OCI-LY1 (cell line): ENCODE measurements around the gene MED29.

Source experiments
- H2AFZ ChIP-seq: fragments of 200-600 bp; sonication (generic), shearing (Covaris generic); 2 replicates; pipeline ENCODE4 v1.6.0; 2014; ENCODE audit warnings: antibody characterized with exemption, mild to moderate bottlenecking, low read length
- H3F3A ChIP-seq: fragments of 200-600 bp; sonication (generic), shearing (Covaris generic); 2 replicates; pipeline ENCODE4 v1.6.0; 2014; ENCODE audit warnings: mild to moderate bottlenecking, antibody characterized with exemption, low read length, moderate library complexity; ENCODE audit not compliant: insufficient read depth
- H3K27ac ChIP-seq: fragments of 200-600 bp; sonication (generic); 2 replicates; pipeline ENCODE4 v1.5.1; 2014; ENCODE audit warnings: low read length, mixed run types, mild to moderate bottlenecking, low read depth; ENCODE audit not compliant: poor library complexity, severe bottlenecking
- H3K27me3 ChIP-seq: fragments of 200-600 bp; sonication (generic); 2 replicates; pipeline ENCODE4 v1.6.0; 2014; ENCODE audit warnings: antibody characterized with exemption, mild to moderate bottlenecking, low read length, moderate library complexity; ENCODE audit not compliant: insufficient read depth
- H3K36me3 ChIP-seq: fragments of 200-600 bp; sonication (generic); 2 replicates; pipeline ENCODE4 v1.6.1; 2014; ENCODE audit warnings: mild to moderate bottlenecking, antibody characterized with exemption, low read length, moderate library complexity, mixed read lengths; ENCODE audit not compliant: insufficient read depth
- H3K4me1 ChIP-seq: fragments of 200-600 bp; sonication (generic); 2 replicates; pipeline ENCODE4 v1.5.1; 2014; ENCODE audit warnings: mild to moderate bottlenecking, low read length, moderate library complexity; ENCODE audit not compliant: insufficient read depth, severe bottlenecking
- H3K4me2 ChIP-seq: fragments of 200-600 bp; sonication (generic), shearing (Covaris generic); 2 replicates; pipeline ENCODE4 v1.6.1; 2014; ENCODE audit warnings: low read length
- H3K4me3 ChIP-seq: fragments of 200-600 bp; sonication (generic); 2 replicates; pipeline ENCODE4 v1.5.1; 2014; ENCODE audit warnings: low read length, low read depth, mild to moderate bottlenecking, mixed read lengths; ENCODE audit not compliant: poor library complexity, severe bottlenecking
- H3K79me2 ChIP-seq: fragments of 200-600 bp; shearing (Covaris generic); 2 replicates; pipeline ENCODE4 v1.6.1; 2016; ENCODE audit warnings: mixed run types, low read length, mixed read lengths; ENCODE audit not compliant: insufficient read depth
- H3K9ac ChIP-seq: fragments of 200-600 bp; sonication (generic), shearing (Covaris generic); 2 replicates; pipeline ENCODE4 v1.6.1; 2014; ENCODE audit warnings: mild to moderate bottlenecking, low read length, mixed read lengths
- H3K9me2 ChIP-seq: fragments of 200-600 bp; sonication (generic), shearing (Covaris generic); 2 replicates; pipeline ENCODE4 v1.6.1; 2014; ENCODE audit warnings: low read depth, mild to moderate bottlenecking, low read length, mixed read lengths
- H3K9me3 ChIP-seq: fragments of 200-600 bp; shearing (Covaris generic); 2 replicates; pipeline ENCODE4 v1.6.1; 2014; ENCODE audit warnings: low read length, mixed read lengths
- H4K20me1 ChIP-seq: fragments of 200-600 bp; sonication (generic), shearing (Covaris generic); 2 replicates; pipeline ENCODE4 v1.6.0; 2016; ENCODE audit warnings: mild to moderate bottlenecking, low read length; ENCODE audit not compliant: insufficient read depth
- CTCF ChIP-seq: fragments of 200-600 bp; sonication (generic), shearing (Covaris generic); IDR thresholded peaks from 2 replicates; pipeline ENCODE4 v1.5.1; 2017; ENCODE audit warnings: mild to moderate bottlenecking, antibody characterized with exemption, low read length, moderate library complexity, mixed read lengths
- EZH2 ChIP-seq: fragments of 200-600 bp; sonication (generic), shearing (Covaris generic); IDR thresholded peaks from 2 replicates; pipeline ENCODE4 v1.8.0; 2017; ENCODE audit warnings: borderline replicate concordance, mixed run types, mild to moderate bottlenecking, antibody characterized with exemption, low read length, moderate library complexity, mixed read lengths

The MED29 gene

GRCh38 chr19:39444598-39445195 is 53.5 kb downstream of the MED29 start:
- Histone ChIP-seq H4K20me1 (no peaks in the 10 kb centered on the region), H3K9me2 (no peaks in the 10 kb centered on the region), H3K36me3 (peaks cover 22% of the 10 kb centered on the region; the same call in 1 of the 2 replicates), H3K4me2 (peak overlapping the region; percentile 73), H3K79me2 (peaks cover 41% of the 10 kb centered on the region), H3K9ac (peak overlapping the region; percentile 84), H3K27ac (peak overlapping the region; percentile 92), H3F3A (no peaks in the 10 kb centered on the region), H3K27me3 (no peaks in the 10 kb centered on the region), H2AFZ (no peak overlapping the region), H3K9me3 (no peaks in the 10 kb centered on the region), H3K4me3 (peak overlapping the region; percentile 85), H3K4me1 (peaks cover 56% of the 10 kb centered on the region)
- TF ChIP-seq CTCF (no peak), EZH2 (no peak)

GRCh38 chr19:39445196-39446111 is 54.3 kb downstream of the MED29 start, which contains the start of gene SUPT5H:
Gene SUPT5H (plus strand): TSS chr19:39445582. CDS start chr19:39445891, 309 bp downstream.
- H3K9me2 ChIP-seq, result no peaks in the 10 kb centered on the region

More at GRCh38 chr19:39445196-39446111, 54.3 kb downstream of the MED29 start, which contains the start of gene SUPT5H:
- Histone ChIP-seq H2AFZ (no peak within 1 kb of the TSS), H3K27me3 (no peaks in the 10 kb centered on the region), H3K4me1 (peaks cover 56% of the 10 kb centered on the region), H3F3A (no peaks in the 10 kb centered on the region), H3K36me3 (peaks cover 22% of the 10 kb centered on the region; the same call in 1 of the 2 replicates), H3K4me2 (peak within 1 kb of the TSS; percentile 80), H3K4me3 (peak within 1 kb of the TSS; percentile 85), H3K9me3 (no peaks in the 10 kb centered on the region), H3K9ac (peak within 1 kb of the TSS; percentile 91), H4K20me1 (no peaks in the 10 kb centered on the region), H3K79me2 (peaks cover 48% of the 10 kb centered on the region), H3K27ac (peak within 1 kb of the TSS; percentile 92)
- TF ChIP-seq EZH2 (no peak), CTCF (no peak)
